ENCODE measurements around the gene DLX6. TPM values are rescaled to one million over a fixed set of nuclear protein-coding genes. Genes with fewer than 3 reads are reported as not detected.

DLX6 gene
- total and polyA plus RNA-seq, 8 donors, result 0.16 TPM; not detected in 7

DNA sequence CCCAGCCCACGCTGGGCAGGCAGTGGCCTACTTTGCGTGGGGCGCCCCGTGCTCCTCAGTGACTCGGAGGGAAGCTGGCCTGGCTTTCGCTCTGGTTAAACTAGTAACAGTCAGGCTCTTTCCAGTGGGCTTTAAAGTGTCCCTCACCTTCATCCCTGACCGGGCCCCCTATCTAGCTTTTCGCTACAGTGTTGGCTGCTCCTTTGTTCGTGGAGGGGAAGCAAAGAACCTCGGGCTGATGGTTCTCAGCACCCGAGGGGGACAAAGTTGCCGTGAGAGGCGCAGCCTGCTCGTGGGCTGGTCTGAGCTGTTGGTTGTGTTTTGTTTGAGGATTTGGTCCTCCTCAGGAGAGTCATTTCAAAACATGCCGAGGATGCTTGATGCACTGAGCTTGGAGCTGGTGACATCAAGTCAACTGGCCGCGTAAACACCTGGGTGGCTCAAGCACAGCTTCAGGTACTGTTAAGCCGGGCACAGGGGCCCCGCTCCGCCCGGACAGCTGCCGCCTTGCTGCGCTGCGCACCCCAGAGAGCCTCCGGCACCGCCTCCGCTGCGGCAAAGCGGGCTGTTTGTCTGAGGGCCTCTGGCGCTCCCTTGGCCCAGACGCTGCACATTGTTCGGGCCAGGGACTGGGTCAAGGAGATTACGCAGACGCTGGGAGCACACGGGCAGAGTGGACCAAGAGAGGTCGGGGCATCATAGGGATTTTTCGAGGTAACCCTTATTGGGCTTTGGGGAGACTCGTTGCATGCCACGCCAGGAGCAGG is 1.6 kb downstream of the DLX6 start:
- Histone ChIP-seq H3K9me3 (no peaks in the 10 kb centered on the region), H3K36me3 (no peaks in the 10 kb centered on the region), H3K27ac (no peak overlapping the region), H3K27me3 (peaks cover 3 to 89% (median 30%) of the 10 kb centered on the region in 4 donors), H3K4me3 (peak overlapping the region in 1 of 4 donors; percentile 42), H3K4me1 (peaks cover 0 to 4% (median 0%) of the 10 kb centered on the region in 3 donors)
- ATAC-seq, result no peak
- no peak for TF ChIP-seq CTCF (IDR thresholded peaks at IDR 0.05)
- FAIRE-seq, result no peak
- DNase-seq, result no peak
- intact Hi-C loops (cut with DNase I), result no loop called here
- 11 to 14% methylated on average over 38 to 39 of the region's 39 CpGs for WGBS, 2 donors

GRCh38 chr7:97007583-97007861 is 2.2 kb downstream of the DLX6 start:
- DNase-seq, result no peak
- no peak for FAIRE-seq
- no peaks in the 10 kb centered on the region for H3K36me3 ChIP-seq
- H3K27ac ChIP-seq, result no peak overlapping the region
- peaks cover 3 to 89% (median 33%) of the 10 kb centered on the region in 4 donors for H3K27me3 ChIP-seq
- intact Hi-C loops (cut with DNase I), result no loop called here
- WGBS, 2 donors, result 47 to 51% methylated on average over 8 of the region's 8 CpGs
- no peak for ATAC-seq
- peaks cover 0 to 4% (median 0%) of the 10 kb centered on the region in 3 donors for H3K4me1 ChIP-seq
- H3K4me3 ChIP-seq, result no peak overlapping the region
- H3K9me3 ChIP-seq, result no peaks in the 10 kb centered on the region
- TF ChIP-seq CTCF (IDR thresholded peaks at IDR 0.05), result no peak

DNA sequence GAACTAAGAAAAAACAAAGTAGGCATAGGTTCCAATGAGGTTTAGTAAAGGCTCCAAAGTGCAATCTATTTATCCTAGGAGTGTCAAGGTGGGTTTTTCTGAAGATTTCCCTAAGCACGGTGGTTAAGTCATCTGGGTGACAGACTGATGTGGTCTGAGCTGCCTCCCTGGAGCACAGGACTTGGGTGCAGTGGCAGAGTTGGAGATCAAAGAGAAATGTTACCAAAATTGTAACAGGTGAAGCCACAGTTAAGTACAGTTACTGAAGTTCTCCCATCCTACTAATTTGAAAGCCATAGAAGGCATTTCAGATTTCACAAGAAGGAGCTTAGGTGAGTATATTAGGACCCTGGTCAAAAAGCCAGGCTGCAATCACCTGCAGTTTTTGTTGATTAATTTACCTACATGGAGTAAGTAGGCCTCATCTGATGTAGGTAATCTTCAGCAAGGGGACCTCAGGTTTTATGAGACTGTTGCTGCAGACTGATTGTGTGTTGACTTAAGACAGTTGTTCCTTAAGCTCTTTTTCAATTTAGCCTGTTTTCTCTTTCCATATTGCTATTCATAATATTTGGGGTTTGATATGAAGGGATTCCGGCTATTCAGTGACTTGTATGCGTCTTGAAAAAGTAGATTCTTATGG is 3.0 kb downstream of the DLX6 start:
- no peaks in the 10 kb centered on the region for H3K9me3 ChIP-seq
- intact Hi-C loops (cut with DNase I), result no loop called here
- H3K27ac ChIP-seq, result no peak overlapping the region
- no peak overlapping the region for H3K4me3 ChIP-seq
- peaks cover 0 to 4% (median 0%) of the 10 kb centered on the region in 3 donors for H3K4me1 ChIP-seq
- whole genome bisulfite sequencing, 2 donors, result 88 to 93% methylated on average over 3 of the region's 3 CpGs
- no peak for FAIRE-seq
- DNase-seq, result no peak
- no peaks in the 10 kb centered on the region for H3K36me3 ChIP-seq
- no peak for ATAC-seq
- peaks cover 3 to 88% (median 32%) of the 10 kb centered on the region in 4 donors for H3K27me3 ChIP-seq
- TF ChIP-seq CTCF (IDR thresholded peaks at IDR 0.05), result no peak

GRCh38 chr7:97009753-97010732 is 4.7 kb downstream of the DLX6 start:
- ATAC-seq, result no peak
- Histone ChIP-seq H3K9me3 (no peaks in the 10 kb centered on the region), H3K4me1 (peaks cover 0 to 4% (median 0%) of the 10 kb centered on the region in 3 donors), H3K27ac (no peak overlapping the region), H3K36me3 (no peaks in the 10 kb centered on the region), H3K4me3 (no peak overlapping the region), H3K27me3 (peaks cover 3 to 87% (median 20%) of the 10 kb centered on the region in 4 donors)
- intact Hi-C loops (cut with DNase I), result no loop called here
- no peak for FAIRE-seq
- DNase-seq, result no peak
- 9 to 14% methylated on average over 18 of the region's 18 CpGs for WGBS, 2 donors
- TF ChIP-seq CTCF (IDR thresholded peaks at IDR 0.05), result no peak

Measured in pancreas (tissue), 10 donors.